Measurements from ENCODE around the gene ING4. TPM values are rescaled to one million over a fixed set of nuclear protein-coding genes. Genes with fewer than 3 reads are reported as not detected.

ING4 gene
- total RNA-seq, 1 experiment from 2014 or later = 20.1 TPM

DNA sequence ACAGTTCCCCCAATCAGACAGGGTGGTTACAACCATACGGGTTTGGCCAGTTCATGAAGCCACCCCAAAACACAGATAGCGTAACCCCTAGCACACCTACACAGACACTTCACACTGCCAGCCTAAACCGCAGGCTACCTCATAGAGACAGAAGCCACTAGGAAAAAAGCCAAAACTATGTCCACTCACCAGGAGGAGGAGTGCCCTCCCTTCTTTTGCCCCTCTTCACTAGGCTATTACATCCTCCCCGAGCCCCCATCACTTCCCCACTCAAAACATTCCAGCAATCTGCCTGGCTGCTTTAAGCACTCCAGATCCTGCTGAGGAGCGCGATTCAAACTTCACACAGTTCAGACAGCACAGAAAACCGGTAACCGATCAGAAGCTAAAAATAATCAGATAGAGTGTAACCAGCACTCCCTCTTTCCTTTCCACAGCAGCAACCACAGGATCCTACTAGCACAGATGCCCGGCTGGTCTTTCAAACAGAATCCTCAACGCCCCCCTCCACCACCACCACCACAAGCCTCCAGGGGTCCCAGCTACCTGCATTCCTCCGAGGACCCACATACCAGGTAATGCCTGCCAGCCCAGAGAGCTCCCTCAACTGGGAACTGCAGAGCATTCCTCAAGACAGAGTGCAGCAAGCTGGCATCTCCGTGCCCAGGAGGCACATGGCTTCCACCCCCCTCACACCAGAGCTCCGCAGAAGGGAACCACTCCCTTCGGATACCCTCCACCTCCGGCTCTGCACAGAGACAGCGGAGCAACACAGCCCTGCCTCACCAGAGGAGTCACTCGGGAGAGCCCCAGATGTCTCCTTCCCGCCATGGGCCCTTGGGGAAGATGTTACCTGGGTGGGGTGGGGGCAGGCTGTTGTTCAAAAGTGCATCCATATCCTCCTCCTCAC lies 57.2 kb downstream of the ING4 start:
- Histone ChIP-seq H2AK5ac (ENCODE audit: insufficient read length, low read length) (no peak overlapping the region), H2BK15ac (ENCODE audit: low read depth, low read length) (no peak overlapping the region), H2BK120ac (ENCODE audit: low read depth, low read length, poor library complexity, severe bottlenecking) (no peak overlapping the region), H3K14ac (ENCODE audit: insufficient read depth, low read length) (no peak overlapping the region; the same call in 1 of the 2 replicates), H3K18ac (ENCODE audit: insufficient read length, low read depth, low read length) (no peak overlapping the region), H2BK12ac (ENCODE audit: insufficient read length, low read depth, low read length) (no peak overlapping the region), H3K4me2 (ENCODE audit: insufficient read depth, insufficient read length, low read length) (peak overlapping the region; percentile 63), H3K23ac (ENCODE audit: insufficient read length, low read depth, low read length) (no peak overlapping the region), H3K27me3 (ENCODE audit: insufficient read depth, low read length) (no peaks in the 10 kb centered on the region), H4K8ac (replicated peaks; ENCODE audit: insufficient read length, low read depth, low read length) (no peak overlapping the region), H3K9ac (ENCODE audit: extremely low read depth, insufficient read length, low read length) (peak overlapping the region; percentile 28), H4K91ac (ENCODE audit: insufficient read length, low read depth, low read length) (no peak overlapping the region), H2BK20ac (ENCODE audit: low read depth, low read length, poor library complexity, severe bottlenecking) (no peak overlapping the region), H3K56ac (ENCODE audit: insufficient read length, low read depth, low read length) (no peak overlapping the region), H3K9me3 (ENCODE audit: control insufficient read depth, low read depth, low read length) (no peaks in the 10 kb centered on the region), H2BK5ac (ENCODE audit: insufficient read length, low read length) (no peak overlapping the region), H3K4ac (ENCODE audit: low read depth, low read length) (no peak overlapping the region), H2AFZ (ENCODE audit: low read length) (no peak overlapping the region), H3K79me2 (ENCODE audit: insufficient read depth, low read length) (peaks cover 27% of the 10 kb centered on the region; the same call in 1 of the 2 replicates), H4K20me1 (ENCODE audit: control insufficient read depth, insufficient read depth, insufficient read length) (no peaks in the 10 kb centered on the region), H3K79me1 (ENCODE audit: insufficient read depth, low read depth, low read length, poor library complexity, severe bottlenecking) (peaks cover 3% of the 10 kb centered on the region), H3T11ph (ENCODE audit: low read length) (no peak overlapping the region), H4K5ac (ENCODE audit: insufficient read length, low read depth, low read length) (no peak overlapping the region), H3K27ac (ENCODE audit: insufficient read length, low read depth, low read length) (no peak overlapping the region), H3K4me1 (ENCODE audit: insufficient read depth, low read length) (peaks cover 2% of the 10 kb centered on the region; the same call in 1 of the 2 replicates), H3K23me2 (ENCODE audit: insufficient read length, low read depth, low read length, poor library complexity, severe bottlenecking) (peaks cover 5% of the 10 kb centered on the region)
- H3K4me1 Mint-ChIP-seq = peaks cover 29 to 32% of the 10 kb centered on the region in 2 experiments
- H3K27me3 Mint-ChIP-seq (ENCODE audit: low read depth) = no peaks in the 10 kb centered on the region
- no peak overlapping the region; a peak in 3 of 5 replicates for H3K4me3 Mint-ChIP-seq
- peak; percentile 62 for DNase-seq
- peaks cover 40 to 52% (median 52%) of the 10 kb centered on the region in 3 experiments for H3K36me3 Mint-ChIP-seq (ENCODE audit: insufficient read depth in 1 of 3, low read depth in 3 of 3)
- no CpG with 5 or more reads among the region's 18 CpGs for WGBS (ENCODE audit: extremely low coverage, insufficient read length, low lambda C conversion rate)
- TF ChIP-seq, protein P1, sequence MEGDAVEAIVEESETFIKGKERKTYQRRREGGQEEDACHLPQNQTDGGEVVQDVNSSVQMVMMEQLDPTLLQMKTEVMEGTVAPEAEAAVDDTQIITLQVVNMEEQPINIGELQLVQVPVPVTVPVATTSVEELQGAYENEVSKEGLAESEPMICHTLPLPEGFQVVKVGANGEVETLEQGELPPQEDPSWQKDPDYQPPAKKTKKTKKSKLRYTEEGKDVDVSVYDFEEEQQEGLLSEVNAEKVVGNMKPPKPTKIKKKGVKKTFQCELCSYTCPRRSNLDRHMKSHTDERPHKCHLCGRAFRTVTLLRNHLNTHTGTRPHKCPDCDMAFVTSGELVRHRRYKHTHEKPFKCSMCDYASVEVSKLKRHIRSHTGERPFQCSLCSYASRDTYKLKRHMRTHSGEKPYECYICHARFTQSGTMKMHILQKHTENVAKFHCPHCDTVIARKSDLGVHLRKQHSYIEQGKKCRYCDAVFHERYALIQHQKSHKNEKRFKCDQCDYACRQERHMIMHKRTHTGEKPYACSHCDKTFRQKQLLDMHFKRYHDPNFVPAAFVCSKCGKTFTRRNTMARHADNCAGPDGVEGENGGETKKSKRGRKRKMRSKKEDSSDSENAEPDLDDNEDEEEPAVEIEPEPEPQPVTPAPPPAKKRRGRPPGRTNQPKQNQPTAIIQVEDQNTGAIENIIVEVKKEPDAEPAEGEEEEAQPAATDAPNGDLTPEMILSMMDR (conservative IDR thresholded peaks at IDR 0.05) = no peak; the same call in 2 of the 3 replicates
- H3K27ac Mint-ChIP-seq = peak overlapping the region; percentile 71 to 93 (median 93); a peak in 4 of 7 replicates
- H3K9me3 Mint-ChIP-seq = no peaks in the 10 kb centered on the region

Data from H9 (cell line).